HG02973 (cell line): Measurements from ENCODE around the gene ALKBH1.

Experiments used
- ATAC-seq: cut with Tn5 transposase; IDR thresholded peaks from one replicate; pipeline ENCODE4 v1.9.1; 2021; ENCODE audit warnings: moderate library complexity; ENCODE audit not compliant: unreplicated experiment

Gene ALKBH1

DNA sequence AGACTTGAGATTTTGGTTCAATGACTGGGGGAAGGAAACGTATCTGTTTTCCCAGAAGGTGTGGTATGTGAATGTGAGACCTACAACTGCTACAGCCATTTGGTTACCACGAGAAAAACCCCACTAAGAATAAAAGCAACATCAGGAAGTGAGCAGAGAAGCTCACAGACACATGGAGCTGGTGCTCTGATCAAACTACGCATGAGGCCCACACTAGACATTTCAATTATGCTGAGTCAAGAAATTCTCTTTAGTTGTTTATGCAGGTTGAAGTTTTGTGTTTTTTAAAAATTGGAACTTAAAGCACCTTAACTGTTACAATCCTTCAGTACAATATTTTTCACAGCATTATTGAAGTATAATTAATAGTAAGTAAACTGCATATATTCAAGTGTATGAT, 82.5 kb downstream of the ALKBH1 start:
- ATAC-seq: no peak

DNA sequence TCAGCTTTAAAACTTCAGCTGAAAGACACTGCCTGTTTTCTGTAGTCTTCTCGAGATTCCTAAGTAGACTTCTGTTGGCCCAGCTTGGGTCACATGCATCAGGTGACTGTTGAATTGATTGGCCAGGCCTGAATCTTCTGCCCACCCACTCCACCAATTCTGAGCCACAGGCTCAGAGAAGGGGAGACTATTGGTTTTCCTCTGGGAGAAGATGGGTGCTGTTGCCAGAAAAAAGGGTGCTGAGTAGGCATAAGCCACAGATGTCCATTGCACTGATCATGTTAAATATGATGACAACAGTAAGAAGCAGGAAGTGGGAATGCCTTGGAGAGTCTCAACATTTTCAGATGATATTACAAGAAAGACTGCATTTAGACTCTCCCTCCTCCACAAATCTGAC, 84.6 kb downstream of the ALKBH1 start:
- ATAC-seq: no peak
